Panc1 (cell line): Measurements from ENCODE around the gene CACNA1C. TPM values are rescaled to one million over a fixed set of nuclear protein-coding genes. Genes with fewer than 3 reads are reported as not detected.

Source experiments
- ATAC-seq: fragments of 200-7000 bp; cut with Tn5 transposase; 2 replicates; pipeline ENCODE4 v1.9.1; 2020; ENCODE audit warnings: mild to moderate bottlenecking, moderate library complexity
- BruUV-seq: library from RNA; stranded (reverse); fragments of 400-500 nt; replicated peaks from 2 replicates; lab custom pipeline; 2021; lab: Mats Ljungman, UMichigan
- CTCF ChIA-PET: fragments of 300-600 bp; sonication (Branson Sonifier 250); formaldehyde crosslinking; loops from one replicate; lab custom pipeline; 2022; ENCODE audit warnings: antibody characterized with exemption; lab: Charles Lee
- POLR2A ChIA-PET: fragments of 300-600 bp; sonication (Branson Sonifier 250); formaldehyde crosslinking; loops from one replicate; lab custom pipeline; 2022; ENCODE audit warnings: antibody characterized with exemption; lab: Charles Lee
- DNase-seq: peaks from one replicate; pipeline ENCODE4 v3.0.0-alpha.2; 2010; ENCODE audit warnings: low read depth, low spot score
- H3K27ac ChIP-seq: 2 replicates; pipeline ENCODE4 v1.5.1; 2011; ENCODE audit warnings: mild to moderate bottlenecking, low read length, inconsistent platforms
- H3K27me3 ChIP-seq: fragments of 200-500 bp; sonication (Bioruptor generic); 2 replicates; pipeline ENCODE4 v1.6.0; 2014; ENCODE audit warnings: low read length, inconsistent platforms; ENCODE audit not compliant: control insufficient read depth, insufficient read depth
- H3K36me3 ChIP-seq: fragments of 200-500 bp; sonication (Bioruptor generic); 2 replicates; pipeline ENCODE4 v1.5.1; 2014; ENCODE audit warnings: inconsistent platforms, mild to moderate bottlenecking, low read length, moderate library complexity; ENCODE audit not compliant: control insufficient read depth, insufficient read depth
- H3K4me1 ChIP-seq: 2 replicates; pipeline ENCODE4 v1.5.1; 2011; ENCODE audit warnings: inconsistent platforms, mild to moderate bottlenecking, low read length, moderate library complexity; ENCODE audit not compliant: control insufficient read depth, insufficient read depth
- H3K4me3 ChIP-seq, 2 experiments: 2 replicates each; pipeline ENCODE4 v1.5.1; 2011 to 2012; ENCODE audit warnings: low read depth in 2 of 2, low read length in 2 of 2, mild to moderate bottlenecking in 2 of 2, inconsistent platforms in 1 of 2, moderate library complexity in 1 of 2
- H3K9me3 ChIP-seq: fragments of 200-500 bp; sonication (Bioruptor generic); 2 replicates; pipeline ENCODE4 v1.5.1; 2014; ENCODE audit warnings: low read depth, mild to moderate bottlenecking, inconsistent platforms, low read length, moderate library complexity; ENCODE audit not compliant: control insufficient read depth, insufficient read depth
- POLR2AphosphoS5 ChIP-seq: IDR thresholded peaks from 2 replicates; pipeline ENCODE4 v1.6.1; 2012; ENCODE audit warnings: mild to moderate bottlenecking, low read depth, low read length, moderate library complexity
- SIN3A ChIP-seq: IDR thresholded peaks from 2 replicates; pipeline ENCODE4 v1.6.1; 2012; ENCODE audit warnings: low read depth, mild to moderate bottlenecking, low read length, moderate library complexity, borderline replicate concordance; ENCODE audit not compliant: insufficient read depth
- TCF7L2 ChIP-seq: IDR thresholded peaks from 2 replicates; pipeline ENCODE4 v1.6.1; 2011; ENCODE audit warnings: mild to moderate bottlenecking, low read depth, low read length, inconsistent platforms
- in situ Hi-C: cut with HindIII; loops from 2 replicates; pipeline ENCODE4 v1.10.0; 2016; ENCODE audit warnings: low sequenced_read_pairs, low pct_unique_long_range_greater_than_20kb
- intact Hi-C: fragments of 100-400 bp; cut with micrococcal nuclease; formaldehyde crosslinking; loops from one replicate; pipeline ENCODE4 v1.10.0; 2022; ENCODE audit not compliant: unreplicated experiment
- total RNA-seq: library from RNA; stranded (reverse); gene quantifications from one replicate; pipeline ENCODE4 v1.2.1, GENCODE V29; 2021; ENCODE audit not compliant: unreplicated experiment
- TF ChIP-seq, protein P1 (sequence below): fragments of 450-650 bp; IDR thresholded peaks from 2 replicates; pipeline ENCODE4 v1.5.1; 2017; ENCODE audit warnings: mild to moderate bottlenecking
- TF ChIP-seq, protein P2 (sequence below), 2 experiments: IDR thresholded peaks; 2 replicates each; pipeline ENCODE4 v1.6.1; 2011 to 2012; ENCODE audit warnings: low read depth in 2 of 2, control low read depth in 1 of 2, low read length in 1 of 2, mild to moderate bottlenecking in 1 of 2, moderate library complexity in 1 of 2; ENCODE audit not compliant: insufficient read depth in 1 of 2

Gene CACNA1C
- total RNA-seq, 1 experiment from 2014 or later, result 0.03 TPM

DNA sequence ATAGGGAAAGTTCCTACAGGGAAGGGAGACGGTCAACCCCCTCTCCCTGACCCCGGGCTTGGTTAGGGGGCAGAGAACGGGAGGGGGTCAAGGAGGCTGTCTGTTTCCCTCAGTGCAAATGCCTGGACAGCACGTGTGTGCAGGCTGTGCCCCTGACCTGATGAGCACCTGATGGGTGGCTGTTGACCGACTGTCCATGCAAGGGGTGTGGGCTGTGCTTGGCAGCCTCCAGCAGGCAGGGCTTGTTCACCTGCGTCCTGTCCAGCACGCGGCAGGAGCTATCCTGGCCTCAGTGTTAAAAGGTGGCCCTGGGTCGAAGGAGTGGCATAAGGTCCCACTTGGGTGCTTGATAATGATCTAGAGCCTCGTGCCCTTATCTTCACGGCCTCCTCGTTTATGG, 221.0 kb downstream of the CACNA1C start:
- Histone ChIP-seq H3K36me3 (no peaks in the 10 kb centered on the region), H3K27ac (no peak overlapping the region), H3K4me3 (no peak overlapping the region), H3K27me3 (no peaks in the 10 kb centered on the region; the same call in 1 of the 2 replicates), H3K4me1 (no peaks in the 10 kb centered on the region), H3K9me3 (no peaks in the 10 kb centered on the region)
- ATAC-seq (no peak), DNase-seq (no peak)
- CTCF ChIA-PET, result no interaction called here
- TF ChIP-seq, protein P1, sequence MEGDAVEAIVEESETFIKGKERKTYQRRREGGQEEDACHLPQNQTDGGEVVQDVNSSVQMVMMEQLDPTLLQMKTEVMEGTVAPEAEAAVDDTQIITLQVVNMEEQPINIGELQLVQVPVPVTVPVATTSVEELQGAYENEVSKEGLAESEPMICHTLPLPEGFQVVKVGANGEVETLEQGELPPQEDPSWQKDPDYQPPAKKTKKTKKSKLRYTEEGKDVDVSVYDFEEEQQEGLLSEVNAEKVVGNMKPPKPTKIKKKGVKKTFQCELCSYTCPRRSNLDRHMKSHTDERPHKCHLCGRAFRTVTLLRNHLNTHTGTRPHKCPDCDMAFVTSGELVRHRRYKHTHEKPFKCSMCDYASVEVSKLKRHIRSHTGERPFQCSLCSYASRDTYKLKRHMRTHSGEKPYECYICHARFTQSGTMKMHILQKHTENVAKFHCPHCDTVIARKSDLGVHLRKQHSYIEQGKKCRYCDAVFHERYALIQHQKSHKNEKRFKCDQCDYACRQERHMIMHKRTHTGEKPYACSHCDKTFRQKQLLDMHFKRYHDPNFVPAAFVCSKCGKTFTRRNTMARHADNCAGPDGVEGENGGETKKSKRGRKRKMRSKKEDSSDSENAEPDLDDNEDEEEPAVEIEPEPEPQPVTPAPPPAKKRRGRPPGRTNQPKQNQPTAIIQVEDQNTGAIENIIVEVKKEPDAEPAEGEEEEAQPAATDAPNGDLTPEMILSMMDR, result no peak
- TF ChIP-seq TCF7L2 (no peak), POLR2AphosphoS5 (no peak), SIN3A (no peak)
- TF ChIP-seq, protein P2, sequence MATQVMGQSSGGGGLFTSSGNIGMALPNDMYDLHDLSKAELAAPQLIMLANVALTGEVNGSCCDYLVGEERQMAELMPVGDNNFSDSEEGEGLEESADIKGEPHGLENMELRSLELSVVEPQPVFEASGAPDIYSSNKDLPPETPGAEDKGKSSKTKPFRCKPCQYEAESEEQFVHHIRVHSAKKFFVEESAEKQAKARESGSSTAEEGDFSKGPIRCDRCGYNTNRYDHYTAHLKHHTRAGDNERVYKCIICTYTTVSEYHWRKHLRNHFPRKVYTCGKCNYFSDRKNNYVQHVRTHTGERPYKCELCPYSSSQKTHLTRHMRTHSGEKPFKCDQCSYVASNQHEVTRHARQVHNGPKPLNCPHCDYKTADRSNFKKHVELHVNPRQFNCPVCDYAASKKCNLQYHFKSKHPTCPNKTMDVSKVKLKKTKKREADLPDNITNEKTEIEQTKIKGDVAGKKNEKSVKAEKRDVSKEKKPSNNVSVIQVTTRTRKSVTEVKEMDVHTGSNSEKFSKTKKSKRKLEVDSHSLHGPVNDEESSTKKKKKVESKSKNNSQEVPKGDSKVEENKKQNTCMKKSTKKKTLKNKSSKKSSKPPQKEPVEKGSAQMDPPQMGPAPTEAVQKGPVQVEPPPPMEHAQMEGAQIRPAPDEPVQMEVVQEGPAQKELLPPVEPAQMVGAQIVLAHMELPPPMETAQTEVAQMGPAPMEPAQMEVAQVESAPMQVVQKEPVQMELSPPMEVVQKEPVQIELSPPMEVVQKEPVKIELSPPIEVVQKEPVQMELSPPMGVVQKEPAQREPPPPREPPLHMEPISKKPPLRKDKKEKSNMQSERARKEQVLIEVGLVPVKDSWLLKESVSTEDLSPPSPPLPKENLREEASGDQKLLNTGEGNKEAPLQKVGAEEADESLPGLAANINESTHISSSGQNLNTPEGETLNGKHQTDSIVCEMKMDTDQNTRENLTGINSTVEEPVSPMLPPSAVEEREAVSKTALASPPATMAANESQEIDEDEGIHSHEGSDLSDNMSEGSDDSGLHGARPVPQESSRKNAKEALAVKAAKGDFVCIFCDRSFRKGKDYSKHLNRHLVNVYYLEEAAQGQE (IDR thresholded peaks at IDR 0.05; ENCODE audit: insufficient read depth in 1 of 2, low read depth in 2 of 2, low read length in 1 of 2), result no peak
- BruUV-seq, result no TSS peak
- in situ Hi-C loops (no loop called here), intact Hi-C loops (no loop called here)
- POLR2A ChIA-PET, result no interaction called here

DNA sequence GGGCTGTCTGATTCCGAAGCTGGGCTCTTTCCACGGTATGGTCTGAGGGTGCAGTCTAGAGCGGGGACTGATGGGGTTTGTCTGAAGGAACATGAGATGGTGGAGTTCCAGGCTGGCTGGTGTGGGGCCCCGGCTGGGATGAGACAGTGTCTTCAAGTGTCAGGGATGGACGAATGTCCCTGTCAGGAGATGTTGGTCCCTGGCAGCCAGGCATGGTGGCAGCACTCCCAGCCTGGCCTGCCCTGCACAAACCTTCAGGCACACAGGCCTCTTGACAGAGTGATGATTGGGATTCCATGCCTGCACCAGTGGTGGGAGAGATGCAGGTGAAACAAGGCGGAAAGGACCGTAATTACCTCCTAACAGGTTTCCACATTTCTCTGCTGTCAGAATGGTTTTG, 221.9 kb downstream of the CACNA1C start:
- DNase-seq, result no peak
- POLR2A ChIA-PET, result no interaction called here
- Histone ChIP-seq H3K9me3 (no peaks in the 10 kb centered on the region), H3K4me3 (no peak overlapping the region), H3K27me3 (peaks cover 3% of the 10 kb centered on the region; the same call in 1 of the 2 replicates), H3K4me1 (no peaks in the 10 kb centered on the region), H3K27ac (no peak overlapping the region), H3K36me3 (no peaks in the 10 kb centered on the region)
- intact Hi-C loops, result no loop called here
- CTCF ChIA-PET, result no interaction called here
- BruUV-seq, result no TSS peak
- in situ Hi-C loops, result no loop called here
- TF ChIP-seq TCF7L2 (no peak), SIN3A (no peak), POLR2AphosphoS5 (no peak)
- TF ChIP-seq, protein P1, result no peak
- TF ChIP-seq, protein P2 (IDR thresholded peaks at IDR 0.05; ENCODE audit: insufficient read depth in 1 of 2, low read depth in 2 of 2, low read length in 1 of 2), result no peak
- no peak for ATAC-seq
